GM13976 (cell line): ENCODE data around the gene CCDC171.

Experiments
- DNase-seq: peaks from one replicate; pipeline ENCODE4 v3.0.0; 2012; ENCODE audit warnings: low spot score
- in situ Hi-C: fragments of 300-500 bp; cut with MboI; formaldehyde crosslinking; loops from one replicate; pipeline ENCODE4 v1.12.0; 2022; ENCODE audit warnings: low sequenced_read_pairs, mixed read lengths, inconsistent platforms; ENCODE audit not compliant: unreplicated experiment
- TF ChIP-seq, protein P1 (sequence below): IDR thresholded peaks from 2 replicates; pipeline ENCODE4 v1.5.1; 2012; ENCODE audit warnings: borderline replicate concordance, mild to moderate bottlenecking; ENCODE audit not compliant: insufficient read depth; ENCODE audit errors: extremely low read depth, missing control alignments, control extremely low read depth

The CCDC171 gene

DNA sequence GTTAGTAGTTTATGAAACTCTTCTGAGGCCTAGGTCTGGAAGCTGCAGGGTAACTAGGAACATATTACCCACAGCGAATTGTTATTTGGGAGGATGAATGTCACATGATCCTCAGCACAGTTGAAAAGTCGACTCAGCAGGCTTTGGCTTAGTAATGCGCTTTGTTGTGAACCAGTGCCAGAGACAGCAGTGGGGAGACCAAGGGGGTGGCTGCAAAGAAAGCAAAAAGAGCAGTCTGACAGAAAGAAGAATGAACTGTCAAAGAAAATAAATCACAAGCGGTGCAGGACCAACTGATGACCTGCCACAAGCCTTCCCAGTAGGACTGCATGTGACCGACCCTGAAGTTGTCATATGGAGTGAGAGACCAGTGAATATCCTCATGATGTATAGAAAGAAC, 170.0 kb downstream of the CCDC171 start:
- DNase-seq, result no peak
- TF ChIP-seq, protein P1, sequence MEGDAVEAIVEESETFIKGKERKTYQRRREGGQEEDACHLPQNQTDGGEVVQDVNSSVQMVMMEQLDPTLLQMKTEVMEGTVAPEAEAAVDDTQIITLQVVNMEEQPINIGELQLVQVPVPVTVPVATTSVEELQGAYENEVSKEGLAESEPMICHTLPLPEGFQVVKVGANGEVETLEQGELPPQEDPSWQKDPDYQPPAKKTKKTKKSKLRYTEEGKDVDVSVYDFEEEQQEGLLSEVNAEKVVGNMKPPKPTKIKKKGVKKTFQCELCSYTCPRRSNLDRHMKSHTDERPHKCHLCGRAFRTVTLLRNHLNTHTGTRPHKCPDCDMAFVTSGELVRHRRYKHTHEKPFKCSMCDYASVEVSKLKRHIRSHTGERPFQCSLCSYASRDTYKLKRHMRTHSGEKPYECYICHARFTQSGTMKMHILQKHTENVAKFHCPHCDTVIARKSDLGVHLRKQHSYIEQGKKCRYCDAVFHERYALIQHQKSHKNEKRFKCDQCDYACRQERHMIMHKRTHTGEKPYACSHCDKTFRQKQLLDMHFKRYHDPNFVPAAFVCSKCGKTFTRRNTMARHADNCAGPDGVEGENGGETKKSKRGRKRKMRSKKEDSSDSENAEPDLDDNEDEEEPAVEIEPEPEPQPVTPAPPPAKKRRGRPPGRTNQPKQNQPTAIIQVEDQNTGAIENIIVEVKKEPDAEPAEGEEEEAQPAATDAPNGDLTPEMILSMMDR, result no peak
- in situ Hi-C loops, result no loop called here

- in situ Hi-C loops, result no loop called here
- TF ChIP-seq, protein P1, result no peak
- no peak for DNase-seq
Observed at GRCh38 chr9:15724016-15724415, 171.2 kb downstream of the CCDC171 start.

- in situ Hi-C loops, result no loop called here
- TF ChIP-seq, protein P1, result no peak
- DNase-seq, result no peak
Observed at GRCh38 chr9:15724612-15725011, 171.8 kb downstream of the CCDC171 start.

- TF ChIP-seq, protein P1, result no peak
- in situ Hi-C loops, result no loop called here
- no peak for DNase-seq
Observed at GRCh38 chr9:15725953-15726352, 173.1 kb downstream of the CCDC171 start.

- TF ChIP-seq, protein P1, result no peak
- in situ Hi-C loops, result no loop called here
- no peak for DNase-seq
Observed at GRCh38 chr9:15729507-15729906, 176.7 kb downstream of the CCDC171 start.

DNA sequence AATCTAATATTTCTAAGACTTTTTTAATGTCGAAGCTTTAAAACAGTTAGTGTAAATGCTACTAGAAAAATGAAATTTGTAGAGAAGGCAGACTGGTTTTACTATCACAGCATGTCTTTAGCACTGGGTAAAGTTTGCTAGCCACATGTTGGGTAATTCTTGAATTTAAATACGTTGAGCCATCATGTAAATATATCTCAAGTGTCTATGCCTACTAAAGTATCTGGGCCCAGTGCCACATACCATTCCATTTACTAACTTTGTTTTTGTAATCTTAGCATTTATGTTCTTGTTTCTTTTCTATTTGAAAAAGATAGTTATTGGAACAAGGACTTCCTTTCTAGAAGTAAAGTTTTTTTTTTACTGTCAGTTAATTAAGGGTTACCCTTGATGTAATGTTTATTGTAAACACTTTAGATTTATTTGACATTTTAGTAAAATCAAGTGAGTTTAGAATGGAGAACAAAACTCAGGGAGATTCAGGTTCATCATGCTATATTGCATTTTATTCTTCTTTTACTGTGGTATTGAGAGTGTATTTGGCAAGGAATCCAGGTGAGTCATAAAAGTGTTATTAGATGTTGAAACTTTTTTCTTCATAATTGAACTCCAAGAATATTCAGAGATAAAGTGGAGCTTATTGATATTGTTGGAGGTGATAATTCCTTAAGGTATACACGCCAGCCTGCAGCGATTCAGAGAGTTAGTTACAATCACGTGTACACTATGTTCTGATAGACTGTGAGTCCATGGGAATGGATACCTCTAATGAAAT, 182.4 kb downstream of the CCDC171 start:
- in situ Hi-C loops, result no loop called here
- DNase-seq, result no peak
- TF ChIP-seq, protein P1, result no peak
